Measurements from ENCODE around the gene GCA.

The GCA gene

DNA sequence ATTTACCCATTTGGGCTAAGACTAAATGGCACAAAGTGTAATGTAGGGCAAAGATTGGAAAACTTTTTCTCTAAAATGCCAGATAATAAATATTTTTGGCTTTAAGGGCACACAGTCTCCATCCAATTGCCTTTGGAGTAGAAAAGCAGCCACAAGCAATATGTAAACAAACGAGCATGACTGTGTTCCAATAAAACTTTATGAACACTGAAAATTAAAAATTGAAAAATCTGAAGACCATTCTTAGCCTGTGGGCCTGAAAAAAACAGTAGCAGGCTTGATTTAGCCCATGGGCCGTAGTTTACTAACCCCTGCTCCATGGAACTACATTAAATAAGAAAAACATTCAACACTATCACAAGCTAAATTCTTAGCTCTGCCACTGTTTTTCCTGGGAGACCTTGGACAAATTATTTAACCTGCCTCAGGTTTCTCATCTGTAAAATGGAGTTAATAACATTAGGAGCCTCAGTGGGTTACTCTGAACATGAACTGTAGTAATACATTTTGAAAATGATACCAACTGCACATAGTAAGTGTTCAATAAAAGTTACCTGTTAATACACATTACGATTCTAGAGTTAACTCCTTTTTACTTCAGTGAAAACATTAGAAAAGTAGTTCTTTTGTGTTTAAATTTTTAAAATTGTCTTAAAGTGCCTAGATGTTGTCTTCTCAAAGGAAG lies 26.7 kb upstream of the GCA start:
- no peak overlapping the region for H2AK5ac ChIP-seq (ENCODE audit: low read length)
- no peak overlapping the region for H3K27ac ChIP-seq (ENCODE audit: low read depth, low read length)
- H3K23ac ChIP-seq (ENCODE audit: low read length) = no peak overlapping the region
- H3K4me2 ChIP-seq (ENCODE audit: low read length) = no peak overlapping the region
- H3K4ac ChIP-seq (ENCODE audit: low read depth, low read length) = no peak overlapping the region
- DNase-seq = no peak
- H3K79me2 ChIP-seq (ENCODE audit: control insufficient read depth, insufficient read depth, low read length, poor library complexity) = no peaks in the 10 kb centered on the region
- no peak overlapping the region for H4K12ac ChIP-seq (ENCODE audit: low read depth, low read length)
- H3K4me3 ChIP-seq (ENCODE audit: low read depth, low read length) = no peak overlapping the region
- no peak overlapping the region for H2AFZ ChIP-seq (ENCODE audit: insufficient read depth, low read length, poor library complexity)
- no peak overlapping the region for H4K8ac ChIP-seq (ENCODE audit: low read depth, low read length)
- no peak overlapping the region for H2BK12ac ChIP-seq (ENCODE audit: low read length)
- no peaks in the 10 kb centered on the region for H3K27me3 ChIP-seq (ENCODE audit: insufficient read depth, low read length)
- no peak overlapping the region for H4K91ac ChIP-seq (ENCODE audit: low read depth, low read length)
- H3K18ac ChIP-seq (ENCODE audit: low read length) = no peak overlapping the region
- peaks cover 0 to 2% of the 10 kb centered on the region in 2 experiments for H3K4me1 ChIP-seq (ENCODE audit: control insufficient read depth in 1 of 2, insufficient read depth in 2 of 2, low read length in 2 of 2)
- no peaks in the 10 kb centered on the region for H3K79me1 ChIP-seq (ENCODE audit: low read length)
- H3K14ac ChIP-seq (ENCODE audit: low read length) = no peak overlapping the region
- no peaks in the 10 kb centered on the region for H3K9me3 ChIP-seq (ENCODE audit: insufficient read depth, low read depth, low read length)
- H2BK5ac ChIP-seq (ENCODE audit: low read depth, low read length, poor library complexity) = no peak overlapping the region
- H2BK120ac ChIP-seq (ENCODE audit: insufficient read depth, low read length, poor library complexity) = no peak overlapping the region
- no CpG with 5 or more reads among the region's 3 CpGs for WGBS (ENCODE audit: extremely low coverage, insufficient coverage, insufficient read length)
- no peaks in the 10 kb centered on the region for H3K36me3 ChIP-seq (ENCODE audit: control insufficient read depth in 1 of 2, insufficient read depth in 2 of 2, low read length in 2 of 2)
- H3K9ac ChIP-seq (ENCODE audit: low read length) = no peak overlapping the region

DNA sequence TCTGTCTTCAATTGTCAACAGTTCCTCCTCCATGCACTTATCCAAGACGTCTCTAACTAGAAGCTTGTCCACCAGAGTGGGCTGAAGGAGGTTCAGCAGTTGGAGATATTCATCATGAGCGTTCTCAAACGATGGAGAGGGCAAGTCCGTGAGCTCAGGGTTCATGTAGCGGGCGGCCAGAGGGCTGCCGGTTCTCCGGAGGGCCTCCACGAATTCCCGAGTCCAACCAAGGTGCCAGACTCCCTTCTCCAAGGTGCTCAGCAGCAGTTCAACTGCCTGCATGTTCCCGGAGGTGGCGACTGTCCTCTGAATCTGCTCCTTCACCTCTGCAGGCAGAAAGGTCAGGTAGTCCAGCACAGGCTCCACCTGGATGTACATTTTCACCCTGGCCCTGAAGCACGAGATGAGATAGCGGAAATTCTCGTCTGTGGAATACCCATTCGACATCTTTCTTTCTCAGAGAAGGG lies 26.0 kb upstream of the GCA start:
- H2AFZ ChIP-seq (ENCODE audit: insufficient read depth, low read length, poor library complexity) = peak overlapping the region; percentile 21
- WGBS (ENCODE audit: extremely low coverage, insufficient coverage, insufficient read length) = no CpG with 5 or more reads among the region's 16 CpGs
- peak overlapping the region; percentile 71 for H3K4me3 ChIP-seq (ENCODE audit: low read depth, low read length)
- no peak overlapping the region for H3K18ac ChIP-seq (ENCODE audit: low read length)
- H3K4me1 ChIP-seq (ENCODE audit: control insufficient read depth in 1 of 2, insufficient read depth in 2 of 2, low read length in 2 of 2) = peaks cover 0 to 2% of the 10 kb centered on the region in 2 experiments
- no peaks in the 10 kb centered on the region for H3K79me2 ChIP-seq (ENCODE audit: control insufficient read depth, insufficient read depth, low read length, poor library complexity)
- H3K23ac ChIP-seq (ENCODE audit: low read length) = no peak overlapping the region
- H3K27me3 ChIP-seq (ENCODE audit: insufficient read depth, low read length) = no peaks in the 10 kb centered on the region
- H4K8ac ChIP-seq (ENCODE audit: low read depth, low read length) = no peak overlapping the region
- no peaks in the 10 kb centered on the region for H3K36me3 ChIP-seq (ENCODE audit: control insufficient read depth in 1 of 2, insufficient read depth in 2 of 2, low read length in 2 of 2)
- no peak overlapping the region for H3K4ac ChIP-seq (ENCODE audit: low read depth, low read length)
- peak; percentile 53 to 57 for DNase-seq
- H3K14ac ChIP-seq (ENCODE audit: low read length) = no peak overlapping the region
- no peaks in the 10 kb centered on the region for H3K79me1 ChIP-seq (ENCODE audit: low read length)
- no peak overlapping the region for H2BK12ac ChIP-seq (ENCODE audit: low read length)
- peak overlapping the region; percentile 98 for H3K4me2 ChIP-seq (ENCODE audit: low read length)
- H3K27ac ChIP-seq (ENCODE audit: low read depth, low read length) = no peak overlapping the region
- H2BK120ac ChIP-seq (ENCODE audit: insufficient read depth, low read length, poor library complexity) = no peak overlapping the region
- no peaks in the 10 kb centered on the region for H3K9me3 ChIP-seq (ENCODE audit: insufficient read depth, low read depth, low read length)
- no peak overlapping the region for H4K91ac ChIP-seq (ENCODE audit: low read depth, low read length)
- no peak overlapping the region for H2BK5ac ChIP-seq (ENCODE audit: low read depth, low read length, poor library complexity)
- no peak overlapping the region for H2AK5ac ChIP-seq (ENCODE audit: low read length)
- peak overlapping the region; percentile 42 for H3K9ac ChIP-seq (ENCODE audit: low read length)
- no peak overlapping the region for H4K12ac ChIP-seq (ENCODE audit: low read depth, low read length)

DNA sequence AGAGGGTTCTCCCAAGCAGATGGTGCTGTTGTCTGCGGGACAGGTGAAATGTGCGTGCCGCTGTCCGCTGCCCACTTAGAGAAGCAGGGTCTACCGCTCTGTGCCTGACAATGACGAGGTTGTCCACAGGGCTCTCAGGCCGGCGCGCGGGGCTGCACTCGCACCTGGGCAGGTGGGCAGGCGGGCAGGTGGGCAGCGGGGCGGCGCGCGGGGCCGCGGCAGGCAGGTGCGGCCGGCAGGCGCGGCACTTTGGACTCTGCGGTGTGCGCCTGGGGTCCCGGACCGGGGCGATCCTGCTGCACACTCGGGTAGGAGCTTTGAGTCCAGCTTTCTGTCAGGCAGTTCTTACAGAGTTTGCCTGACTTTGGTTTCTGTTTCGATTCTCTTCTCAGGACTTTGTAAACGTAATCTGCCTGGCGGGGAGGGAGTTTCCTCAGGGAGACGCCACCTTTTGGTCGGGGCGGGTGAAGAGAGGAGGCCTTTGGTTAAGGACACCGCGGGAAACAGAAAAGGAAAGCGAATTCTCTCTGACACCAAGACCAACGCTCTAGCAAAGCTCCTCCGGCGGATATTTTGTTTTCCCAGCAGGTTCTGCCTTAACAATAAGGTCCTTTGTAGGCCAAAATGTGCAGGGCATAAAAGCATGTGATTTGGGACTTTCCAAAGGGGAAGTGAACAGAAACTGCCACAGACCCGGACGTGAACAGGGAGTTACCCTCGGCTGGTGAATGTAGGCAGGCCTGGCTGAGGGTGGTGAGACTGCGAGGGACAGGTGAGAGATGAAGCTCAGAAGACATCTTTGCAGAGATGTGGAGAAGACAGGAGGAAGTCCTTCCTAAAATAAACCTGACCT lies 25.4 kb upstream of the GCA start, which contains the start of gene IFIH1:
Gene IFIH1, minus strand, starts transcription at position 357 of the 853 bp plus-strand sequence. CDS start 377 bp downstream, outside the sequence.
- no CpG with 5 or more reads among the region's 45 CpGs for WGBS (ENCODE audit: extremely low coverage, insufficient coverage, insufficient read length)
- peak within 1 kb of the TSS; percentile 98 for H3K4me2 ChIP-seq (ENCODE audit: low read length)
- H2BK5ac ChIP-seq (ENCODE audit: low read depth, low read length, poor library complexity) = no peak within 1 kb of the TSS
- peak within 1 kb of the TSS; percentile 2 for H4K8ac ChIP-seq (ENCODE audit: low read depth, low read length)
- DNase-seq = peak; percentile 82 to 94
- H3K4ac ChIP-seq (ENCODE audit: low read depth, low read length) = no peak within 1 kb of the TSS
- no peak within 1 kb of the TSS for H3K14ac ChIP-seq (ENCODE audit: low read length)
- H2BK120ac ChIP-seq (ENCODE audit: insufficient read depth, low read length, poor library complexity) = no peak within 1 kb of the TSS
- peaks cover 0 to 2% of the 10 kb centered on the region in 2 experiments for H3K4me1 ChIP-seq (ENCODE audit: control insufficient read depth in 1 of 2, insufficient read depth in 2 of 2, low read length in 2 of 2)
- no peak within 1 kb of the TSS for H4K12ac ChIP-seq (ENCODE audit: low read depth, low read length)
- no peak within 1 kb of the TSS for H3K27ac ChIP-seq (ENCODE audit: low read depth, low read length)
- H4K91ac ChIP-seq (ENCODE audit: low read depth, low read length) = no peak within 1 kb of the TSS
- peak within 1 kb of the TSS; percentile 42 for H3K9ac ChIP-seq (ENCODE audit: low read length)
- no peak within 1 kb of the TSS for H3K18ac ChIP-seq (ENCODE audit: low read length)
- H3K9me3 ChIP-seq (ENCODE audit: insufficient read depth, low read depth, low read length) = no peaks in the 10 kb centered on the region
- H3K36me3 ChIP-seq (ENCODE audit: control insufficient read depth in 1 of 2, insufficient read depth in 2 of 2, low read length in 2 of 2) = no peaks in the 10 kb centered on the region
- peak within 1 kb of the TSS; percentile 71 for H3K4me3 ChIP-seq (ENCODE audit: low read depth, low read length)
- H3K79me1 ChIP-seq (ENCODE audit: low read length) = no peaks in the 10 kb centered on the region
- H3K23ac ChIP-seq (ENCODE audit: low read length) = no peak within 1 kb of the TSS
- H2AFZ ChIP-seq (ENCODE audit: insufficient read depth, low read length, poor library complexity) = peak within 1 kb of the TSS; percentile 50
- no peak within 1 kb of the TSS for H2AK5ac ChIP-seq (ENCODE audit: low read length)
- H3K79me2 ChIP-seq (ENCODE audit: control insufficient read depth, insufficient read depth, low read length, poor library complexity) = no peaks in the 10 kb centered on the region
- no peak within 1 kb of the TSS for H2BK12ac ChIP-seq (ENCODE audit: low read length)
- H3K27me3 ChIP-seq (ENCODE audit: insufficient read depth, low read length) = no peaks in the 10 kb centered on the region

DNA sequence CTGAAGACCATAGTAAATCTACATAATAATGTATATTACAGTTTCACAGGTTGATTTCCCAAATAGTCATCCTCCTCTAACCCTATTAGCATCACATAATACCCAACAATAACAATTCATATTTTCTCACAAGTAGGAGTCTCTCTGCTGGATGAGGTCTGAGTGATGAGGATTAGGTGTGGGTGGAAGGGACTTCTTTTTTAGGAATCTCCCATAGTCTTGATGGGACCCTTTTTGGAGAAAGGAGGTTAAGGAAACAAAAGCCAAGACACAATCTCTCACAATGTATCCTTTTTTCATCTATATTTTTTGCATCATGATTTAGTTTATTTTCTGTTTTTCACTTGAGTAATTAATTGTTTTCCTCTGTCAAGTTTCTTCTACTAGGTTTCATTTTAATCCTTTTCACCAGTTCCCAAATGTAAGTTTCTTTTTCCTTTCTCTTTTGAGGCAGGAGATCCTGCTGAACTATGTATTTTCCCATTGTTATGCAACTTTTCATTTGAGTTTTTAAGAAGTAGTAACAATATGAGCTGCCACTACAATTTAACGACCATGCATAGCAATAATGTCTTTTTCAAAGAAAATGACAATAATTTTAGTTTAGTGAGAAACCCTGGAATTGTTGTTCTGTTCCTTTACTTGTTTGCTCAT lies 22.9 kb upstream of the GCA start:
- Histone ChIP-seq H3K9ac (ENCODE audit: low read length) (no peak overlapping the region), H3K4me1 (ENCODE audit: control insufficient read depth in 1 of 2, insufficient read depth in 2 of 2, low read length in 2 of 2) (peaks cover 0 to 2% of the 10 kb centered on the region in 2 experiments), H3K36me3 (ENCODE audit: control insufficient read depth in 1 of 2, insufficient read depth in 2 of 2, low read length in 2 of 2) (no peaks in the 10 kb centered on the region), H3K4me3 (ENCODE audit: low read depth, low read length) (no peak overlapping the region), H4K12ac (ENCODE audit: low read depth, low read length) (no peak overlapping the region), H3K9me3 (ENCODE audit: insufficient read depth, low read depth, low read length) (no peaks in the 10 kb centered on the region), H2AK5ac (ENCODE audit: low read length) (no peak overlapping the region), H3K4me2 (ENCODE audit: low read length) (no peak overlapping the region), H3K79me1 (ENCODE audit: low read length) (no peaks in the 10 kb centered on the region), H4K8ac (ENCODE audit: low read depth, low read length) (no peak overlapping the region), H3K27ac (ENCODE audit: low read depth, low read length) (no peak overlapping the region), H2BK12ac (ENCODE audit: low read length) (no peak overlapping the region), H3K27me3 (ENCODE audit: insufficient read depth, low read length) (no peaks in the 10 kb centered on the region), H2AFZ (ENCODE audit: insufficient read depth, low read length, poor library complexity) (no peak overlapping the region), H3K14ac (ENCODE audit: low read length) (no peak overlapping the region), H3K4ac (ENCODE audit: low read depth, low read length) (no peak overlapping the region), H3K23ac (ENCODE audit: low read length) (no peak overlapping the region), H3K18ac (ENCODE audit: low read length) (no peak overlapping the region), H4K91ac (ENCODE audit: low read depth, low read length) (no peak overlapping the region), H3K79me2 (ENCODE audit: control insufficient read depth, insufficient read depth, low read length, poor library complexity) (no peaks in the 10 kb centered on the region), H2BK120ac (ENCODE audit: insufficient read depth, low read length, poor library complexity) (no peak overlapping the region), H2BK5ac (ENCODE audit: low read depth, low read length, poor library complexity) (no peak overlapping the region)
- WGBS (ENCODE audit: extremely low coverage, insufficient coverage, insufficient read length) = no CpG with 5 or more reads among the region's 1 CpG
- no peak for DNase-seq

All from trophoblast cell (in vitro differentiated cells and primary cell).